Liver (tissue), 3 donors: Measurements from ENCODE around the gene TPK1.

Source experiments
- CTCF ChIP-seq: fragments of 150-350 bp; IDR thresholded peaks from 2 replicates; pipeline ENCODE4 v1.5.1; 2017; ENCODE audit warnings: improper control_type of control experiment, low read depth, low read length; ENCODE audit not compliant: missing input control
- JUND ChIP-seq, 2 donors: IDR thresholded peaks; 2 replicates each; pipeline ENCODE4 v1.6.1; 2016; ENCODE audit warnings: antibody characterized with exemption in 2 of 2
- MAX ChIP-seq: IDR thresholded peaks from 2 replicates; pipeline ENCODE4 v1.6.1; 2016; ENCODE audit warnings: antibody characterized with exemption
- RAD21 ChIP-seq, 2 donors: IDR thresholded peaks; 2 replicates each; pipeline ENCODE4 v1.6.1; 2016; ENCODE audit warnings: antibody characterized with exemption in 2 of 2, mild to moderate bottlenecking in 2 of 2
- REST ChIP-seq: IDR thresholded peaks from 2 replicates; pipeline ENCODE4 v1.6.1; 2016; ENCODE audit warnings: antibody characterized with exemption, mild to moderate bottlenecking
- donor health status: healthy.
- donor health status: healthy.

GRCh38 chr7:144763291-144763690, 72.6 kb downstream of the TPK1 start:
- TF ChIP-seq CTCF (no peak), MAX (no peak), RAD21 (IDR thresholded peaks at IDR 0.05) (no peak), JUND (IDR thresholded peaks at IDR 0.05) (no peak), REST (no peak)
